H1 (cell line): ENCODE measurements around the gene CCDC83. TPM values are rescaled to one million over a fixed set of nuclear protein-coding genes. Genes with fewer than 3 reads are reported as not detected.

Experiments
- CTCF ChIA-PET: fragments of 300-600 bp; sonication (Branson Sonifier 250); formaldehyde crosslinking; loops from one replicate; lab custom pipeline; 2021; ENCODE audit not compliant: partially characterized antibody; lab: Charles Lee
- POLR2A ChIA-PET: fragments of 300-600 bp; sonication (Branson Sonifier 250); formaldehyde crosslinking; loops from one replicate; lab custom pipeline; 2021; ENCODE audit warnings: inconsistent platforms; ENCODE audit not compliant: partially characterized antibody; lab: Charles Lee
- DNase-seq, 2 experiments: peaks; one replicate each; pipeline versions ENCODE4 v3.0.0 to v3.0.0-alpha.2; 2010 to 2022; ENCODE audit warnings: low spot score in 2 of 2, low read depth in 1 of 2, mixed read lengths in 1 of 2
- FAIRE-seq: peaks from 2 replicates; lab custom pipeline; 2011; peaks lifted over from hg19 to GRCh38; lab: Jason Lieb, UNC
- H2AFZ ChIP-seq: 2 replicates; pipeline ENCODE4 v1.8.1; 2012; ENCODE audit warnings: low read length, inconsistent platforms
- H2AK5ac ChIP-seq: 2 replicates; pipeline ENCODE4 v1.6.1; 2013; ENCODE audit warnings: low read depth, low read length
- H2BK120ac ChIP-seq: replicated peaks from 2 replicates; pipeline ENCODE3; 2013; ENCODE audit warnings: low read depth, low read length, inconsistent platforms
- H2BK12ac ChIP-seq: 2 replicates; pipeline ENCODE4 v1.6.1; 2013; ENCODE audit warnings: low read depth, low read length
- H2BK15ac ChIP-seq: 2 replicates; pipeline ENCODE4 v1.6.1; 2013; ENCODE audit warnings: low read length
- H2BK20ac ChIP-seq: 2 replicates; pipeline ENCODE4 v1.6.1; 2013; ENCODE audit warnings: low read length
- H2BK5ac ChIP-seq: 2 replicates; pipeline ENCODE4 v1.6.1; 2013; ENCODE audit warnings: low read depth, low read length
- H3K14ac ChIP-seq: 2 replicates; pipeline ENCODE4 v1.6.1; 2013; ENCODE audit warnings: inconsistent platforms; ENCODE audit not compliant: insufficient read length
- H3K18ac ChIP-seq: 2 replicates; pipeline ENCODE4 v1.6.1; 2013; ENCODE audit warnings: low read length; ENCODE audit errors: extremely low read depth
- H3K23ac ChIP-seq: 2 replicates; pipeline ENCODE4 v1.6.1; 2013; ENCODE audit warnings: inconsistent platforms; ENCODE audit not compliant: insufficient read length
- H3K23me2 ChIP-seq: 2 replicates; pipeline ENCODE4 v1.6.1; 2013; ENCODE audit warnings: low read depth, low read length
- H3K27ac ChIP-seq: 2 replicates; pipeline ENCODE4 v1.6.1; 2011; ENCODE audit warnings: low read depth, low read length, inconsistent platforms
- H3K27me3 ChIP-seq, 4 experiments: replicated peaks in 1 of 4; 1 replicate in 1 of 4; 2 replicates in 3 of 4; pipeline versions ENCODE4 v1.6.1 to v1.8.1; 2011 to 2013; ENCODE audit warnings: low read length in 3 of 4, mild to moderate bottlenecking in 3 of 4, inconsistent platforms in 2 of 4, mixed read lengths in 2 of 4, moderate library complexity in 1 of 4; ENCODE audit not compliant: control insufficient read depth in 3 of 4, insufficient read depth in 3 of 4; ENCODE audit errors: extremely low read depth in 1 of 4
- H3K36me3 ChIP-seq, 4 experiments: 2 replicates each; pipeline versions ENCODE4 v1.6.1 to v1.8.1; 2011 to 2013; ENCODE audit warnings: mild to moderate bottlenecking in 4 of 4, low read length in 3 of 4, moderate library complexity in 2 of 4, control low read depth in 1 of 4, inconsistent platforms in 1 of 4; ENCODE audit not compliant: insufficient read depth in 4 of 4, control insufficient read depth in 2 of 4
- H3K4ac ChIP-seq: replicated peaks from 2 replicates; pipeline ENCODE3; 2013; ENCODE audit warnings: low read length, low read depth, mixed read lengths, inconsistent platforms; ENCODE audit not compliant: insufficient read length
- H3K4me1 ChIP-seq, 4 experiments: replicated peaks in 1 of 4; 1 replicate in 1 of 4; 2 replicates in 3 of 4; pipeline versions ENCODE4 v1.6.1 to v1.8.1; 2011 to 2013; ENCODE audit warnings: low read length in 3 of 4, inconsistent platforms in 2 of 4, mixed read lengths in 1 of 4; ENCODE audit not compliant: insufficient read depth in 4 of 4, control insufficient read depth in 3 of 4
- H3K4me2 ChIP-seq, 2 experiments: 2 replicates each; pipeline versions ENCODE4 v1.6.1 to v1.8.1; 2011 to 2013; ENCODE audit warnings: low read depth in 2 of 2, low read length in 2 of 2, control low read depth in 1 of 2, inconsistent platforms in 1 of 2, mild to moderate bottlenecking in 1 of 2; ENCODE audit not compliant: insufficient read depth in 1 of 2
- H3K4me3 ChIP-seq, 4 experiments: fragments of 200-600, 300-600 bp in 1 of 4; sonication (generic), shearing (Covaris generic), sonication (Bioruptor Twin) in 1 of 4; 2 replicates each; pipeline versions ENCODE4 v1.5.1 to v1.8.1; 2011 to 2016; ENCODE audit warnings: low read length in 4 of 4, low read depth in 3 of 4, control low read depth in 2 of 4, inconsistent platforms in 2 of 4, mild to moderate bottlenecking in 2 of 4, mixed read lengths in 1 of 4, moderate library complexity in 1 of 4; ENCODE audit not compliant: insufficient read depth in 2 of 4; ENCODE audit errors: extremely low read depth in 1 of 4
- H3K56ac ChIP-seq: replicated peaks from 2 replicates; pipeline ENCODE3; 2013; ENCODE audit warnings: low read depth, mild to moderate bottlenecking, mixed read lengths, low read length, inconsistent platforms; ENCODE audit not compliant: insufficient read length
- H3K79me1 ChIP-seq: 2 replicates; pipeline ENCODE4 v1.6.1; 2013; ENCODE audit warnings: low read depth, low read length, control low read depth
- H3K79me2 ChIP-seq, 2 experiments: 2 replicates each; pipeline versions ENCODE4 v1.6.1 to v1.8.1; 2012 to 2013; ENCODE audit warnings: low read length in 2 of 2, mild to moderate bottlenecking in 2 of 2, inconsistent platforms in 1 of 2; ENCODE audit not compliant: insufficient read depth in 2 of 2, control insufficient read depth in 1 of 2
- H3K9ac ChIP-seq, 4 experiments: replicated peaks in 1 of 4; 1 replicate in 1 of 4; 2 replicates in 3 of 4; pipeline versions ENCODE4 v1.6.1 to v1.8.1; 2011 to 2013; ENCODE audit warnings: low read depth in 3 of 4, low read length in 3 of 4, control low read depth in 2 of 4, mild to moderate bottlenecking in 2 of 4, moderate library complexity in 2 of 4, inconsistent platforms in 1 of 4; ENCODE audit errors: extremely low read depth in 1 of 4
- H3K9me3 ChIP-seq, 2 experiments: 2 replicates each; pipeline versions ENCODE4 v1.6.1 to v1.8.1; 2012 to 2013; ENCODE audit warnings: mild to moderate bottlenecking in 2 of 2, moderate library complexity in 2 of 2, control low read depth in 1 of 2, inconsistent platforms in 1 of 2, low read depth in 1 of 2, low read length in 1 of 2, mixed read lengths in 1 of 2; ENCODE audit not compliant: insufficient read depth in 2 of 2
- H4K20me1 ChIP-seq, 2 experiments: replicated peaks in 1 of 2; 2 replicates each; pipeline versions ENCODE3 to v1.8.1; 2011 to 2013; ENCODE audit warnings: inconsistent platforms in 2 of 2, low read length in 2 of 2, mild to moderate bottlenecking in 1 of 2; ENCODE audit not compliant: insufficient read depth in 2 of 2, control insufficient read depth in 1 of 2
- H4K5ac ChIP-seq: 2 replicates; pipeline ENCODE4 v1.6.1; 2013; ENCODE audit warnings: low read length, low read depth, mixed read lengths, inconsistent platforms; ENCODE audit not compliant: insufficient read length
- H4K8ac ChIP-seq: 2 replicates; pipeline ENCODE4 v1.8.0; 2013; ENCODE audit warnings: mild to moderate bottlenecking, moderate library complexity, low read length, inconsistent platforms; ENCODE audit not compliant: insufficient read depth; ENCODE audit errors: extremely low read depth
- H4K91ac ChIP-seq: replicated peaks from 2 replicates; pipeline ENCODE3; 2013; ENCODE audit warnings: low read length, mixed read lengths, inconsistent platforms; ENCODE audit not compliant: insufficient read length
- BACH1 ChIP-seq: IDR thresholded peaks from 2 replicates; pipeline ENCODE4 v1.6.1; 2012; ENCODE audit warnings: low read length, improper control_type of control experiment
- CBX5 ChIP-seq: fragments of 300-800, 300-1000 bp; sonication (generic); IDR thresholded peaks from 2 replicates; pipeline ENCODE4 v1.7.1; 2016; ENCODE audit warnings: antibody characterized with exemption, low read length, low read depth
- CBX8 ChIP-seq: fragments of 300-800, 300-1000 bp; sonication (generic); IDR thresholded peaks from 2 replicates; pipeline ENCODE4 v1.7.1; 2016; ENCODE audit warnings: low read depth, low read length, borderline replicate concordance
- E2F6 ChIP-seq: IDR thresholded peaks from 2 replicates; pipeline ENCODE4 v1.6.1; 2012; ENCODE audit warnings: inconsistent platforms
- HDAC2 ChIP-seq, 2 experiments: fragments of 300-600 bp in 1 of 2; sonication (generic) in 1 of 2; IDR thresholded peaks; 2 replicates each; pipeline ENCODE4 v1.6.1; 2011 to 2012; ENCODE audit warnings: low read depth in 2 of 2, low read length in 2 of 2, mild to moderate bottlenecking in 2 of 2, moderate library complexity in 2 of 2, borderline replicate concordance in 1 of 2, inconsistent platforms in 1 of 2
- POLR2AphosphoS5 ChIP-seq: IDR thresholded peaks from 2 replicates; pipeline ENCODE4 v1.6.1; 2011; ENCODE audit warnings: low read depth, low read length
- RBBP5 ChIP-seq: IDR thresholded peaks from 2 replicates; pipeline ENCODE4 v1.7.1; 2012; ENCODE audit warnings: low read depth, mild to moderate bottlenecking, inconsistent platforms, low read length, moderate library complexity, borderline replicate concordance
- RNF2 ChIP-seq: fragments of 200-900, 300-1000 bp; sonication (generic); IDR thresholded peaks from 2 replicates; pipeline ENCODE4 v1.7.1; 2016; ENCODE audit warnings: borderline replicate concordance, low read depth, mild to moderate bottlenecking, antibody characterized with exemption, low read length; ENCODE audit not compliant: poor library complexity, severe bottlenecking; ENCODE audit errors: missing control alignments
- SIX5 ChIP-seq: IDR thresholded peaks from 2 replicates; pipeline ENCODE4 v1.6.1; 2011; ENCODE audit warnings: mild to moderate bottlenecking, low read depth, low read length
- SRF ChIP-seq: IDR thresholded peaks from 2 replicates; pipeline ENCODE4 v1.6.1; 2011; ENCODE audit warnings: mild to moderate bottlenecking, low read depth, low read length, moderate library complexity
- SUZ12 ChIP-seq: fragments of 200-600 bp; sonication (generic); IDR thresholded peaks from 2 replicates; pipeline ENCODE4 v1.6.1; 2012; ENCODE audit warnings: mild to moderate bottlenecking, inconsistent platforms, low read length, moderate library complexity, mixed read lengths
- TAF1 ChIP-seq: IDR thresholded peaks from 2 replicates; pipeline ENCODE4 v1.6.1; 2011; ENCODE audit warnings: mild to moderate bottlenecking, low read depth, low read length
- ZNF274 ChIP-seq: IDR thresholded peaks from 2 replicates; pipeline ENCODE4 v1.7.0; 2012; ENCODE audit warnings: low read length, borderline replicate concordance; ENCODE audit errors: extremely low read depth
- WGBS, 2 experiments: shearing (Covaris generic) in 1 of 2; methylation state at CpG; one replicate each; pipeline versions ENCODE4 v1.1.6 to v1.1.7; 2013 to 2015; ENCODE audit warnings: low lambda C conversion rate in 2 of 2, mixed read lengths in 2 of 2, inconsistent platforms in 1 of 2, low coverage in 1 of 2, missing lambda C conversion rate in 1 of 2; ENCODE audit not compliant: insufficient replicate concordance in 2 of 2, insufficient coverage in 1 of 2, insufficient read length in 1 of 2; ENCODE audit errors: extremely low coverage in 1 of 2, missing lambda C conversion rate in 1 of 2; 5-methylcytosine and 5-hydroxymethylcytosine counted together
- polyA plus RNA-seq, 7 experiments: library from polyadenylated mRNA; depleted of rRNA in 3 of 7; stranded (reverse) in 5 of 7; unstranded in 2 of 7; fragments of >200 nt in 5 of 7; fragments of 200-250 nt in 2 of 7; gene quantifications; 1 replicate in 5 of 7; 2 replicates in 1 of 7; 4 replicates in 1 of 7; pipeline versions ENCODE4 v1.2.1 to v1.2.3, GENCODE V29; 2011 to 2013; ENCODE audit warnings: missing spikeins in 2 of 7, mixed read lengths in 2 of 7
- total RNA-seq: library from RNA; stranded (reverse); fragmentation: NEBNext Ultra II Directional; extraction: Animal tissue kit (Norgen Biotek cat#: 25700); gene quantifications from 2 replicates; pipeline ENCODE4 v1.2.1, GENCODE V29; 2021

The CCDC83 gene
- total and polyA plus RNA-seq, 2 of the 8 experiments (the other 6 are each of a cell fraction or from before 2014, with no cell fraction given), result not detected

GRCh38 chr11:85863855-85864254 lies 8.7 kb downstream of the CCDC83 start:
- ChIA-PET POLR2A (no interaction called here), CTCF (interaction anchor here (0.6 to 1.7 kb wide), 4 partner anchors 9 to 588 kb away, joined by 3 to 4 read pairs (median 3); partner anchors contain the start of gene CCDC83)

More at GRCh38 chr11:85863855-85864254, 8.7 kb downstream of the CCDC83 start:
- Histone ChIP-seq H3K56ac (no peak overlapping the region), H3K4ac (no peak overlapping the region), H3K27me3 (no peaks in the 10 kb centered on the region), H3K27ac (no peak overlapping the region), H2BK120ac (no peak overlapping the region), H2BK12ac (no peak overlapping the region), H3K18ac (no peak overlapping the region), H3K4me1 (no peaks in the 10 kb centered on the region), H3K9me3 (no peaks in the 10 kb centered on the region), H2BK5ac (no peak overlapping the region), H2AK5ac (no peak overlapping the region), H2BK15ac (no peak overlapping the region), H3K4me3 (no peak overlapping the region), H2AFZ (no peak overlapping the region), H3K79me2 (no peaks in the 10 kb centered on the region), H3K79me1 (no peaks in the 10 kb centered on the region), H4K5ac (no peak overlapping the region), H4K8ac (no peak overlapping the region), H3K23ac (no peak overlapping the region), H3K36me3 (no peaks in the 10 kb centered on the region), H3K9ac (peak overlapping the region in 1 of 4 experiments; percentile 61; a peak in 1 of 7 replicates), H3K4me2 (no peak overlapping the region), H3K14ac (no peak overlapping the region), H4K20me1 (no peaks in the 10 kb centered on the region), H2BK20ac (no peak overlapping the region), H4K91ac (no peak overlapping the region), H3K23me2 (no peaks in the 10 kb centered on the region)
- TF ChIP-seq E2F6 (no peak), SRF (no peak), RNF2 (no peak), HDAC2 (IDR thresholded peaks at IDR 0.05; ENCODE audit: borderline replicate concordance in 1 of 2, low read depth in 2 of 2, low read length in 2 of 2) (no peak), TAF1 (no peak), SIX5 (no peak), ZNF274 (no peak), SUZ12 (no peak), RBBP5 (no peak), POLR2AphosphoS5 (no peak), BACH1 (no peak), CBX8 (no peak), CBX5 (no peak)
- FAIRE-seq (no peak), DNase-seq (no peak)
- 78% methylated on average over 1 of the region's 1 CpG; no CpG with 5 or more reads in 1 of the 2 experiments for WGBS, 2 experiments
